ENCODE measurements around the gene DNAAF5. TPM values are rescaled to one million over a fixed set of nuclear protein-coding genes. Genes with fewer than 3 reads are reported as not detected.

DNAAF5 gene
- total and polyA plus RNA-seq, 2 of the 4 experiments (the other 2 are of a cell fraction) = 12.4 to 32.6 TPM

- intact Hi-C loops (cut with micrococcal nuclease) (no loop called here), in situ Hi-C loops (cut with MboI; ENCODE audit: low sequenced_read_pairs) (no loop called here), dilution Hi-C loops (cut with HindIII; ENCODE audit: low sequenced_read_pairs, unreplicated experiment) (no loop called here)
- Histone ChIP-seq H3K9ac (ENCODE audit: low read depth, low read length) (no peak overlapping the region), H3K4me3 (ENCODE audit: insufficient read depth, low read depth, low read length) (no peak overlapping the region), H4K8ac (ENCODE audit: low read depth in 2 of 2, low read length in 2 of 2) (peak overlapping the region in 1 of 2 experiments; percentile 10; a peak in 1 of 4 replicates), H3K4me1 (ENCODE audit: control insufficient read depth, insufficient read depth, low read length) (peaks cover 22% of the 10 kb centered on the region), H4K20me1 (ENCODE audit: insufficient read depth, low read length) (peaks cover 60% of the 10 kb centered on the region), H2BK15ac (ENCODE audit: low read depth, low read length) (no peak overlapping the region), H3K9me3 (ENCODE audit: control insufficient read depth, insufficient read depth, low read length) (no peaks in the 10 kb centered on the region), H2BK20ac (ENCODE audit: low read depth, low read length) (no peak overlapping the region; the same call in 1 of the 2 replicates), H4K91ac (ENCODE audit: insufficient read depth, low read depth, low read length) (no peak overlapping the region), H4K5ac (ENCODE audit: low read depth, low read length) (no peak overlapping the region), H3K79me1 (ENCODE audit: low read depth in 1 of 2, low read length in 2 of 2) (peaks cover 24 to 82% of the 10 kb centered on the region in 2 experiments), H2BK120ac (ENCODE audit: low read depth, low read length) (peak overlapping the region; percentile 18; the same call in 1 of the 2 replicates), H3K23ac (ENCODE audit: low read depth, low read length) (no peak overlapping the region), H3K4me2 (ENCODE audit: low read depth, low read length) (peak overlapping the region; percentile 23; the same call in 1 of the 2 replicates), H3K27me3 (ENCODE audit: control insufficient read depth, insufficient read depth, low read length) (no peaks in the 10 kb centered on the region), H3K27ac (ENCODE audit: insufficient read depth, low read length) (no peak overlapping the region), H2AFZ (replicated peaks; ENCODE audit: low read length, poor library complexity) (no peak overlapping the region), H3K14ac (replicated peaks; ENCODE audit: low read depth, low read length) (no peak overlapping the region), H3K36me3 (ENCODE audit: control insufficient read depth, insufficient read depth, low read length) (peaks cover 6% of the 10 kb centered on the region), H2AK5ac (ENCODE audit: low read depth, low read length) (peak overlapping the region; percentile 72; the same call in 1 of the 2 replicates), H2AK9ac (replicated peaks; ENCODE audit: low read depth, low read length, poor library complexity) (no peak overlapping the region), H3K56ac (ENCODE audit: extremely low read depth, insufficient read depth, low read length) (no peak overlapping the region), H3K9me1 (ENCODE audit: insufficient read depth, low read length) (peaks cover 21% of the 10 kb centered on the region), H3K18ac (ENCODE audit: low read depth, low read length) (peak overlapping the region; percentile 17; the same call in 1 of the 2 replicates), H2BK5ac (ENCODE audit: low read depth, low read length, poor library complexity, severe bottlenecking) (peak overlapping the region; percentile 22), H3K4ac (ENCODE audit: low read depth, low read length) (peak overlapping the region; percentile 55; the same call in 1 of the 2 replicates)
- 93% methylated on average over 7 of the region's 15 CpGs; no CpG with 5 or more reads in 1 of the 2 experiments for WGBS, 2 experiments (ENCODE audit: extremely low coverage in 2 of 2, insufficient read length in 1 of 2)
- ATAC-seq (ENCODE audit: low read depth) = no peak
- ChIA-PET CTCF (interaction anchor here (0.6 to 1.1 kb wide), 3 partner anchors 10 to 287 kb away, joined by 3 to 12 read pairs (median 3); no protein-coding TSS in a partner anchor), POLR2A (ENCODE audit: unreplicated experiment) (no interaction called here)
- BruUV-seq (replicated peaks) = no TSS peak
- no peak for TF ChIP-seq SMC3 (IDR thresholded peaks at IDR 0.05; ENCODE audit: low read depth, low read length)
- TF ChIP-seq POLR2A (IDR thresholded peaks at IDR 0.05; ENCODE audit: low read depth, low read length) = no peak
- TF ChIP-seq MXI1 (IDR thresholded peaks at IDR 0.05; ENCODE audit: borderline replicate concordance, low read depth, low read length) = no peak
- DNase-seq = no peak
These were observed 106.5 kb downstream of the DNAAF5 start for GRCh38 chr7:832968-833424.
